Neuronal stem cell (in vitro differentiated cells): Measurements from ENCODE around the gene MACC1.
A peak's percentile ranks its signal among the peaks of the same experiment; 100 is the strongest.

ENCODE experiments used
- DNase-seq: peaks from one replicate; pipeline ENCODE4 v3.0.0-alpha.2; 2013; ENCODE audit warnings: low spot score
- H2AFZ ChIP-seq: one replicate; pipeline ENCODE4 v1.6.1; 2013; ENCODE audit warnings: mild to moderate bottlenecking, low read length, inconsistent platforms
- H2AK5ac ChIP-seq: 2 replicates; pipeline ENCODE4 v1.6.1; 2013; ENCODE audit warnings: low read depth, mild to moderate bottlenecking, inconsistent platforms, low read length, moderate library complexity, mixed read lengths
- H2BK120ac ChIP-seq: 2 replicates; pipeline ENCODE4 v1.6.1; 2013; ENCODE audit warnings: low read depth, mild to moderate bottlenecking, inconsistent platforms, low read length, moderate library complexity, mixed read lengths
- H2BK12ac ChIP-seq: one replicate; pipeline ENCODE4 v1.6.1; 2013; ENCODE audit warnings: low read length, inconsistent platforms
- H2BK15ac ChIP-seq: 2 replicates; pipeline ENCODE4 v1.6.1; 2013; ENCODE audit warnings: mild to moderate bottlenecking, low read length, inconsistent platforms, mixed read lengths
- H2BK5ac ChIP-seq: one replicate; pipeline ENCODE4 v1.6.1; 2013; ENCODE audit warnings: inconsistent platforms, mild to moderate bottlenecking, low read length, moderate library complexity
- H3K14ac ChIP-seq: one replicate; pipeline ENCODE4 v1.6.1; 2013; ENCODE audit warnings: low read length, inconsistent platforms
- H3K18ac ChIP-seq: 2 replicates; pipeline ENCODE4 v1.6.1; 2013; ENCODE audit warnings: low read length, inconsistent platforms
- H3K23ac ChIP-seq: 2 replicates; pipeline ENCODE4 v1.6.1; 2013; ENCODE audit warnings: low read depth, mild to moderate bottlenecking, mixed read lengths, low read length, inconsistent platforms; ENCODE audit not compliant: poor library complexity
- H3K27ac ChIP-seq: replicated peaks from 3 replicates; pipeline ENCODE4 v1.5.1; 2013; ENCODE audit warnings: low read length, inconsistent platforms
- H3K27me3 ChIP-seq, 3 experiments: 2 replicates each; pipeline ENCODE4 v1.6.1; 2013; ENCODE audit warnings: low read length in 3 of 3, mild to moderate bottlenecking in 2 of 3, inconsistent platforms in 1 of 3, low read depth in 1 of 3, mixed read lengths in 1 of 3, moderate library complexity in 1 of 3; ENCODE audit not compliant: control insufficient read depth in 3 of 3, insufficient read depth in 3 of 3
- H3K36me3 ChIP-seq, 2 donors: replicated peaks in 1 of 2; 2 replicates each; pipeline ENCODE4 v1.6.1; 2013; ENCODE audit warnings: low read length in 2 of 2; ENCODE audit not compliant: control insufficient read depth in 2 of 2, insufficient read depth in 2 of 2
- H3K4ac ChIP-seq: 2 replicates; pipeline ENCODE4 v1.6.1; 2013; ENCODE audit warnings: inconsistent platforms, mild to moderate bottlenecking, low read length, moderate library complexity
- H3K4me1 ChIP-seq, 2 donors: 1 replicate in 1 of 2; 2 replicates in 1 of 2; pipeline ENCODE4 v1.6.1; 2013; ENCODE audit warnings: low read length in 2 of 2, low read depth in 1 of 2; ENCODE audit not compliant: control insufficient read depth in 2 of 2, insufficient read depth in 1 of 2
- H3K4me2 ChIP-seq: one replicate; pipeline ENCODE4 v1.6.1; 2013; ENCODE audit warnings: mild to moderate bottlenecking, low read length, inconsistent platforms; ENCODE audit not compliant: insufficient read depth, poor library complexity, severe bottlenecking
- H3K4me3 ChIP-seq, 2 donors: 2 replicates each; pipeline ENCODE4 v1.5.1; 2013; ENCODE audit warnings: low read length in 2 of 2, mild to moderate bottlenecking in 2 of 2, inconsistent platforms in 1 of 2, moderate library complexity in 1 of 2
- H3K79me1 ChIP-seq: one replicate; pipeline ENCODE4 v1.6.1; 2013; ENCODE audit warnings: low read depth, mild to moderate bottlenecking, inconsistent platforms, low read length, moderate library complexity
- H3K9ac ChIP-seq: one replicate; pipeline ENCODE4 v1.6.1; 2013; ENCODE audit warnings: mild to moderate bottlenecking, low read depth, low read length, inconsistent platforms; ENCODE audit not compliant: poor library complexity
- H3K9me3 ChIP-seq, 2 donors: replicated peaks in 1 of 2; 2 replicates each; pipeline versions ENCODE3 to v1.6.1; 2013; ENCODE audit warnings: low read length in 2 of 2, mild to moderate bottlenecking in 2 of 2, inconsistent platforms in 1 of 2, low read depth in 1 of 2, mixed read lengths in 1 of 2, moderate library complexity in 1 of 2; ENCODE audit not compliant: control insufficient read depth in 2 of 2, insufficient read depth in 1 of 2
- H4K8ac ChIP-seq: one replicate; pipeline ENCODE4 v1.6.1; 2013; ENCODE audit warnings: low read depth, mild to moderate bottlenecking, inconsistent platforms, low read length, moderate library complexity
- H4K91ac ChIP-seq: one replicate; pipeline ENCODE4 v1.6.1; 2013; ENCODE audit warnings: low read length, low read depth, mild to moderate bottlenecking, inconsistent platforms; ENCODE audit not compliant: poor library complexity
- WGBS, 2 donors: extraction: QIAGEN DNeasy Blood & Tissue Kit; methylation state at CpG; one replicate each; pipeline ENCODE4 v1.1.7; 2013; ENCODE audit warnings: missing lambda C conversion rate in 2 of 2, mixed read lengths in 1 of 2; ENCODE audit not compliant: insufficient read length in 2 of 2, insufficient replicate concordance in 1 of 2; ENCODE audit errors: extremely low coverage in 2 of 2; 5-methylcytosine and 5-hydroxymethylcytosine counted together

MACC1 gene

DNA sequence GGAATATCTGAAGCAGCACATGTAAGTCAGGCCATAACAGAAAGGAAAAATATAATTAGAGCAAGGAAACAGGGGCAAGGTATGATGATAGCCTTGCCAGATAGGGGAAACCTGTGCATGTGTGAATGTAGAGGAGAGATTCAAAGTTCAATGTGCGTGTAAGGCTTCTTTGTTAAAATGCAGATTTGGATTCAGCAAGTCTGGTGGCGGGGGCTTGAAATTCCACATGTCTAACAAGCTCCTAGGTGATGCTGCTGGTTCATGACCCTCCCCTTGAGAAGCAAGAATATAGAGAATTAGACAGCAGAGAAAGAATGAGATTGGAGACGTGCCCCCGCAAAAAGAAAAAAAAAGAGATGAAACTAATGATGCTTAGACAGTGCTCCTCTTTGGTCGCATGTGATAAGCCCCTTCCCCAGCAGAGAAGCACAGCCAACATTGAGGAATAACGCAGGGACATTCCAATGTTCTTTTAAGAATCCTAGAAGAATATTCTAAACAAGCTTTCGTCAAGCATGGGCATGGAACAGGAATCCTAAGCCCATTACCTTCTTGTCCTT is 21.1 kb upstream of the MACC1 start:
- no peak overlapping the region for H3K9ac ChIP-seq
- no peak overlapping the region for H3K18ac ChIP-seq
- no peak overlapping the region for H4K91ac ChIP-seq
- no peaks in the 10 kb centered on the region for H3K27me3 ChIP-seq
- no peak overlapping the region for H3K27ac ChIP-seq
- no peaks in the 10 kb centered on the region for H3K79me1 ChIP-seq
- no peak overlapping the region for H3K14ac ChIP-seq
- H4K8ac ChIP-seq: no peak overlapping the region
- H3K23ac ChIP-seq: no peak overlapping the region
- peaks cover 3 to 38% of the 10 kb centered on the region in 2 donors for H3K4me1 ChIP-seq
- H2AFZ ChIP-seq: peak overlapping the region; percentile 34
- H2AK5ac ChIP-seq: no peak overlapping the region
- H2BK5ac ChIP-seq: no peak overlapping the region
- no peaks in the 10 kb centered on the region for H3K9me3 ChIP-seq
- H2BK15ac ChIP-seq: no peak overlapping the region
- H3K4ac ChIP-seq: no peak overlapping the region
- H3K4me3 ChIP-seq: no peak overlapping the region
- H3K36me3 ChIP-seq: no peaks in the 10 kb centered on the region
- H3K4me2 ChIP-seq: no peak overlapping the region
- H2BK12ac ChIP-seq: no peak overlapping the region
- no peak for DNase-seq
- H2BK120ac ChIP-seq: no peak overlapping the region
- no CpG with 5 or more reads among the region's 7 CpGs for WGBS, 2 donors

DNA sequence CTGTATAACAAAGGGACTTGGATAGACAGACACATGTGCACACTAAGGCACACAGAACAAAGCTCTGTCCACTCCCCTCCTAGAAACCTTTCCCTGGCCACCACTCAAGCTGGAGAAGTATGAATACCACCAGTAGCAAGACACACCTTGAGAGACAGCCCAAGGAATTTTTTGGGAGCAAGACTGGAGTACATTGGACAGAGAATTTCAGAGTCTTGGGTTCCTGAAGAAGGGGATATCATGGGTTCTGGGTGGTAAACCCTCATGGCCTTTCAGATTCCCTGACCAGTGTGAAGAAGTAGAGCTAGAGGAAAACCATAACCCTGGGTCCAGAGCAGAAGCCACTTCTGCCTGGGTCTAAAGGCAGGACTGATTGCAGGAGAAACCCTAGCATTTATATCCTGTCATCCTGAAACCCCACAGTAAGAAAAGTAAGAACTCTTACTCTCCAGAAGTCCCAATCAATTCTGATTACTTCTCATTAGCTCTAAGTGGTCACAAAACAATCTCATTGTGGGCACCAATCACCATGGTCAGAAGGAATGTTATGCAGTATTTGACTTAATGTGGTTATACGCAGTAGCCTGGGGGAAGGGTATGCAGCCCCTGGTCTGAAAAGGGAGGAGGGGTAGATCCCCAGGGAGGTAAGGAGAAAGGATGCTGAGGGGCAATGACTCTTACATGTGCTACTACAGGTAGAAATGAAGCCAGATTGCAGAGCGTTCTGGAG is 20.4 kb upstream of the MACC1 start:
- Histone ChIP-seq H3K4me3 (no peak overlapping the region), H2BK15ac (no peak overlapping the region), H3K23ac (no peak overlapping the region), H2AFZ (no peak overlapping the region), H4K8ac (no peak overlapping the region), H3K27ac (no peak overlapping the region), H2BK12ac (no peak overlapping the region), H4K91ac (no peak overlapping the region), H2BK5ac (no peak overlapping the region), H3K27me3 (no peaks in the 10 kb centered on the region), H3K4me2 (no peak overlapping the region), H3K79me1 (no peaks in the 10 kb centered on the region), H2AK5ac (no peak overlapping the region), H2BK120ac (no peak overlapping the region), H3K14ac (no peak overlapping the region), H3K36me3 (no peaks in the 10 kb centered on the region), H3K18ac (no peak overlapping the region), H3K4ac (no peak overlapping the region), H3K9me3 (no peaks in the 10 kb centered on the region), H3K4me1 (peaks cover 3 to 38% of the 10 kb centered on the region in 2 donors), H3K9ac (no peak overlapping the region)
- no CpG with 5 or more reads among the region's 2 CpGs for WGBS, 2 donors
- DNase-seq: no peak

DNA sequence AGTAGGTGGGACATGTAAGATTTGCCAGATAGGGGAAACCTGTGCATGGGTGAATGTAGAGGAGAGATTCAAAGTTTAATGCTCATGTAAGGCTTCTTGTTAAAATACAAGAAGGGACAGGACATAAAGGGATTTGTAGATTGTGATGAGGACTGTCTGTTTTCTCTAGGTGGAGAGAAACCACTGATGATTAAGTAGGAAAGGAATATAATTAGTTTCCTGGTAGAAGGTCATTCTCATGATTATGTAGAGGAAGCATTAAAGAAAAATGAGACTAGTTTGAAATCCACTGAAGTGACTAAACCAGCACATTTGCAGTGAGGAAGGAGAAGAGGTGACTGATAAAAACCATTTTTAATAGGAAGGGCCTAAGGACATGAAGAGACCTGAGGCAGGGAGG is 19.6 kb upstream of the MACC1 start:
- Histone ChIP-seq H3K14ac (no peak overlapping the region), H3K36me3 (no peaks in the 10 kb centered on the region), H2BK12ac (no peak overlapping the region), H3K4me2 (no peak overlapping the region), H2BK120ac (no peak overlapping the region), H2BK15ac (no peak overlapping the region), H2AK5ac (no peak overlapping the region), H3K9ac (no peak overlapping the region), H3K79me1 (no peaks in the 10 kb centered on the region), H3K18ac (no peak overlapping the region), H3K27me3 (no peaks in the 10 kb centered on the region), H2AFZ (no peak overlapping the region), H4K91ac (no peak overlapping the region), H3K23ac (no peak overlapping the region), H3K4me3 (no peak overlapping the region), H3K4me1 (peaks cover 3 to 35% of the 10 kb centered on the region in 2 donors), H3K4ac (no peak overlapping the region), H3K9me3 (no peaks in the 10 kb centered on the region), H2BK5ac (no peak overlapping the region), H4K8ac (no peak overlapping the region), H3K27ac (no peak overlapping the region)
- no peak for DNase-seq

DNA sequence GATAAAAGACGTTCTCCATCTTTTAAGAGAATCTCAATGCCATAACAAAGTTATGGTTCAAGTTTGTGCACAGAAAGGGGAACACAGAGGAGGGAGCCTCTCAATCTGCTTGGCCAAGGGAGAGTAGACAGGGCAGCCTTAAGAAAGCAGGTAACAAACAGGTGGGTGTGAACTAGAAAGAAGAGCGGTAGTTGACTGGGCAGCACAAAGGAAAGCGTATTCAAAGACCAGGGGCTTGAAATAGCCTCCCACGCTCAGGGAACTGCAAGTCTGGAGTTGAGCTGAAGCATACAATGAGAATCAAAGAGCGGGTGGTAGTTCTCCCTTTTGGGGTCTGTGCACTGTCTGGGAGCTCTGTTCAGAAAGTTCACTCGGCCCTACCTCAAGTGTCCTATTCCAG is 18.9 kb upstream of the MACC1 start:
- Histone ChIP-seq H2AFZ (no peak overlapping the region), H3K4me3 (no peak overlapping the region), H3K79me1 (no peaks in the 10 kb centered on the region), H3K4me1 (peaks cover 3 to 28% of the 10 kb centered on the region in 2 donors), H2BK12ac (no peak overlapping the region), H3K4me2 (no peak overlapping the region), H2BK5ac (no peak overlapping the region), H3K18ac (no peak overlapping the region), H3K9ac (no peak overlapping the region), H3K23ac (no peak overlapping the region), H3K36me3 (no peaks in the 10 kb centered on the region), H3K9me3 (no peaks in the 10 kb centered on the region), H2BK120ac (no peak overlapping the region), H3K27me3 (no peaks in the 10 kb centered on the region), H3K4ac (no peak overlapping the region), H4K8ac (no peak overlapping the region), H3K14ac (no peak overlapping the region), H2AK5ac (no peak overlapping the region), H2BK15ac (no peak overlapping the region), H3K27ac (no peak overlapping the region), H4K91ac (no peak overlapping the region)
- no CpG with 5 or more reads among the region's 6 CpGs for WGBS, 2 donors
- DNase-seq: no peak
